ENCODE results near the gene MMP17. TPM values are rescaled to one million over a fixed set of nuclear protein-coding genes. Genes with fewer than 3 reads are reported as not detected.

The MMP17 gene
- total RNA-seq, 2 donors from 2014 or later = 1.3 to 1.9 TPM

DNA sequence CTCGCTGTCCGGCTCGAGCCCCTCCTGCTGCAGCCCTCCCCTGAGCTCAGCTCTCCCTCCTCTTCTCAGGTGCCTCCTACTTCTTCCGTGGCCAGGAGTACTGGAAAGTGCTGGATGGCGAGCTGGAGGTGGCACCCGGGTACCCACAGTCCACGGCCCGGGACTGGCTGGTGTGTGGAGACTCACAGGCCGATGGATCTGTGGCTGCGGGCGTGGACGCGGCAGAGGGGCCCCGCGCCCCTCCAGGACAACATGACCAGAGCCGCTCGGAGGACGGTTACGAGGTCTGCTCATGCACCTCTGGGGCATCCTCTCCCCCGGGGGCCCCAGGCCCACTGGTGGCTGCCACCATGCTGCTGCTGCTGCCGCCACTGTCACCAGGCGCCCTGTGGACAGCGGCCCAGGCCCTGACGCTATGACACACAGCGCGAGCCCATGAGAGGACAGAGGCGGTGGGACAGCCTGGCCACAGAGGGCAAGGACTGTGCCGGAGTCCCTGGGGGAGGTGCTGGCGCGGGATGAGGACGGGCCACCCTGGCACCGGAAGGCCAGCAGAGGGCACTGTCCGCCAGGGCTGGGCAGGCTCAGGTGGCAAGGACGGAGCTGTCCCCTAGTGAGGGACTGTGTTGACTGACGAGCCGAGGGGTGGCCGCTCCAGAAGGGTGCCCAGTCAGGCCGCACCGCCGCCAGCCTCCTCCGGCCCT is 22.8 kb downstream of the MMP17 start:
- intact Hi-C loops (cut with DNase I) = loop anchor here (2.0 to 10.0 kb wide), 2 partner anchors 94 to 150 kb away; partner anchors contain the start of gene EP400
- no peaks in the 10 kb centered on the region for H3K9me3 ChIP-seq
- H3K36me3 ChIP-seq = no peaks in the 10 kb centered on the region
- no peak overlapping the region for H3K4me3 ChIP-seq
- no peaks in the 10 kb centered on the region for H3K4me1 ChIP-seq
- TF ChIP-seq, protein P1, sequence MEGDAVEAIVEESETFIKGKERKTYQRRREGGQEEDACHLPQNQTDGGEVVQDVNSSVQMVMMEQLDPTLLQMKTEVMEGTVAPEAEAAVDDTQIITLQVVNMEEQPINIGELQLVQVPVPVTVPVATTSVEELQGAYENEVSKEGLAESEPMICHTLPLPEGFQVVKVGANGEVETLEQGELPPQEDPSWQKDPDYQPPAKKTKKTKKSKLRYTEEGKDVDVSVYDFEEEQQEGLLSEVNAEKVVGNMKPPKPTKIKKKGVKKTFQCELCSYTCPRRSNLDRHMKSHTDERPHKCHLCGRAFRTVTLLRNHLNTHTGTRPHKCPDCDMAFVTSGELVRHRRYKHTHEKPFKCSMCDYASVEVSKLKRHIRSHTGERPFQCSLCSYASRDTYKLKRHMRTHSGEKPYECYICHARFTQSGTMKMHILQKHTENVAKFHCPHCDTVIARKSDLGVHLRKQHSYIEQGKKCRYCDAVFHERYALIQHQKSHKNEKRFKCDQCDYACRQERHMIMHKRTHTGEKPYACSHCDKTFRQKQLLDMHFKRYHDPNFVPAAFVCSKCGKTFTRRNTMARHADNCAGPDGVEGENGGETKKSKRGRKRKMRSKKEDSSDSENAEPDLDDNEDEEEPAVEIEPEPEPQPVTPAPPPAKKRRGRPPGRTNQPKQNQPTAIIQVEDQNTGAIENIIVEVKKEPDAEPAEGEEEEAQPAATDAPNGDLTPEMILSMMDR (IDR thresholded peaks at IDR 0.05) = peak; percentile 75
- no peak for DNase-seq
- H3K27me3 ChIP-seq = peaks cover 5% of the 10 kb centered on the region
- H3K27ac ChIP-seq = no peak overlapping the region
- H3K9ac ChIP-seq (ENCODE audit: low read depth in 2 of 2, low read length in 2 of 2) = no peak overlapping the region

DNA sequence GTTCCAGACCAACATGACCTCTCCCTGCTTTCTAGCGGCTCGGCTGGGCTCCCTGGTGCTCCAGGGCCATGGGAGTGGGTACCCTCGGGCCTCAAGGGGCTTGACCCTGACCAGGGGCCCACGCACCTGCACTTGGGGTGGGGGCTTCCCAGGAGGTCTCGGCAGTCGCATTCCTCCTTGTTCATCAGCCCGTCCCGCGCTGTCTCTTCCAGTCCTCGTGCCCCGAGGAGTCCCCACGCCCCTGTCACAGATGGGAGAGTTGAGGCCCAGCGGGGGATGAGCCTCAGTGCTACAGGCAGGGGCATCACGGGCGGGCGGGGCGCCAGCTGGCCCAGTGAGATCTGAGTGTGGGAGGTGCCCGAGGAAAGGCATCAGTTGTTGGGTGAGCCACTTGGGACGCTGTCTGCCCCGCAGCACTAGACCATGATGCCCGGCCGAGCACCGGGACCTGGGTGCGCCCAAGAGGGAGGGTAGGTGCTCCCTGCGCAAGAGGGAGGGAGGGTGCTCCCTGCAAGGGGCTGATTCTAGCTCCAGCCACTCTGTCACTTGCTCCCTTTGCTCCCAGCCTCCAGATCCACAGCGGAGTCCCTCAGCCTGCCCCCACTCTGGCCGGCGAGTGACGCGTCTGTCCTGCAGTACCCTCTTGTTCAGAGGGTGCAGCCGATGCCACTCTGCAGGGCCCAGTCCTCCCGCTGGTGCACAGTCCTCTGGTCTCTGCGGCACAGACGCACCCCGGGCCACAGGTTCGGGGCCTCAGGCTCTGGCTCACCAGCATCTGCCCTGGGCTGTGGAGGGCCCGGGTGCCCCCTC is 23.8 kb downstream of the MMP17 start:
- intact Hi-C loops (cut with DNase I) = loop anchor here (2.0 to 10.0 kb wide), 2 partner anchors 93 to 149 kb away; partner anchors contain the start of gene EP400

GRCh38 chr12:131852551-131853299 is 24.5 kb downstream of the MMP17 start:
- Histone ChIP-seq H3K4me3 (no peak overlapping the region), H3K27me3 (peaks cover 5% of the 10 kb centered on the region), H3K9ac (ENCODE audit: low read depth in 2 of 2, low read length in 2 of 2) (no peak overlapping the region), H3K27ac (no peak overlapping the region), H3K36me3 (no peaks in the 10 kb centered on the region), H3K9me3 (no peaks in the 10 kb centered on the region), H3K4me1 (no peaks in the 10 kb centered on the region)
- intact Hi-C loops (cut with DNase I) = loop anchor here (10.0 kb wide), 1 partner anchor 92 kb away; the partner anchor contains the start of gene EP400
- TF ChIP-seq, protein P1 (IDR thresholded peaks at IDR 0.05) = no peak
- no peak for DNase-seq

More for the DNA sequence above, 23.8 kb downstream of the MMP17 start:
- TF ChIP-seq, protein P1 (IDR thresholded peaks at IDR 0.05) = no peak
- Histone ChIP-seq H3K36me3 (no peaks in the 10 kb centered on the region), H3K27ac (no peak overlapping the region), H3K27me3 (peaks cover 5% of the 10 kb centered on the region), H3K4me1 (no peaks in the 10 kb centered on the region), H3K9ac (ENCODE audit: low read depth in 2 of 2, low read length in 2 of 2) (no peak overlapping the region), H3K4me3 (no peak overlapping the region), H3K9me3 (no peaks in the 10 kb centered on the region)
- no peak for DNase-seq

- Histone ChIP-seq H3K4me1 (no peaks in the 10 kb centered on the region), H3K9ac (ENCODE audit: low read depth in 2 of 2, low read length in 2 of 2) (no peak overlapping the region), H3K27me3 (peaks cover 5% of the 10 kb centered on the region), H3K9me3 (no peaks in the 10 kb centered on the region), H3K36me3 (no peaks in the 10 kb centered on the region), H3K4me3 (no peak overlapping the region), H3K27ac (no peak overlapping the region)
- TF ChIP-seq, protein P1 (IDR thresholded peaks at IDR 0.05) = no peak
- intact Hi-C loops (cut with DNase I) = loop anchor here (10.0 kb wide), 1 partner anchor 91 kb away; the partner anchor contains the start of gene EP400
- no peak for DNase-seq
Measured at GRCh38 chr12:131853832-131854797, 25.9 kb downstream of the MMP17 start.

All from colonic mucosa (tissue), 4 donors.